Right ventricle myocardium inferior (tissue), 1 donor: Measurements from ENCODE around the gene SLC29A4. TPM values are rescaled to one million over a fixed set of nuclear protein-coding genes. Genes with fewer than 3 reads are reported as not detected.
"Not testable (repeated sequence)": the region's sequence is repeated elsewhere in the genome, so short reads cannot be mapped to it uniquely, and the experiment has no call there.

ENCODE experiments used
- ATAC-seq: fragments of 200-7000 bp; cut with Tn5 transposase; one replicate; pipeline ENCODE4 v1.9.1; 2020; ENCODE audit warnings: mild to moderate bottlenecking, moderate library complexity
- DNase-seq: peaks from one replicate; pipeline ENCODE4 v3.0.0; 2021; ENCODE audit errors: missing footprints
- intact Hi-C: fragments of 100-400 bp; cut with DNase I; formaldehyde crosslinking; loops from one replicate; pipeline ENCODE4 v1.11.0; 2022
- total RNA-seq: library from RNA; stranded (reverse); fragmentation: NEBNext Ultra II Directional; extraction: Animal tissue kit (Norgen Biotek cat#: 25700); gene quantifications from one replicate; pipeline ENCODE4 v1.2.1, GENCODE V29; 2021
- donor health status: DM: no; HTN: yes; CAD: no; lungs with severe emphysema.

SLC29A4 gene
- total RNA-seq, 1 donor from 2014 or later: 4.0 TPM

GRCh38 chr7:5291711-5292335, 9.1 kb downstream of the SLC29A4 start:
- DNase-seq, intact Hi-C loops, ATAC-seq: not testable (repeated sequence)

DNA sequence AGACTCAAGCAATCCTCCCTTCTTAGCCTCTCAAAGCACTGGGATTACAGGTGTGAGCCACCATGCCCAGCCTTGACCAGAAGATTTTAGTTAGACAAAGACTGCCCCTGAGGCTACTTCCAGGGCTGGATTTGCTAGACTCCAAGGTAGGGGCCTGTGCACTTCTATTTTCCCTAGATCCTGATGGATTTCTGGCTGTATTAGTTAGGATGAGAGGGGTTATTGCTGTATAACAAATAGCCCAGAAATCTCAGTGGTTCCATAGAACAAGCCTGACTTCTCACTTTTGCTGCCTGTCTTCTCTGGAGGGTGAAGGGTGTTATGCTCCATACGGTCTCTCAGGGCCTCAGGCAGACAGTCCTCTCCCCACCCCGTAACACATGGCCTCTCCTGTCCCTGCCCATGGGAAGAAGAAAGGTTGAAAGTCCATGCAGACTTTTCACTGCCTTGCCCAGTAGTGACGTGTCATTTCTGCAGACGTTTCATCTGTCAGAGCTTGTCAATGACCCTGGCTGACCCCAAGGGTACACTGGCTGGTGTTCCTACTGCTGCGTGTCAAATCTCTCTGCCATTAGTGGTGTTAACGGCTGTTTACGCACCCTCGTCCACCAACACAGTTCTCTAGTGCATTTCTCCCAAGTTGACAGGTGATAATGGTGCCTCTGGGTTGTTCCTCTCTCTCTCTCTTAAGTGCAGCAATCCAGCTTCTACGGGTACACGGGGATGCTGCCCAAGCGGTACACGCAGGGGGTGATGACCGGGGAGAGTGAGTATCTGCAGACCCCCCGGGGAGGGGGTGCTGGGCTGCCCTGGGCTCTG, 11.6 kb downstream of the SLC29A4 start:
- intact Hi-C loops: no loop called here
- DNase-seq (no peak), ATAC-seq (no peak)

DNA sequence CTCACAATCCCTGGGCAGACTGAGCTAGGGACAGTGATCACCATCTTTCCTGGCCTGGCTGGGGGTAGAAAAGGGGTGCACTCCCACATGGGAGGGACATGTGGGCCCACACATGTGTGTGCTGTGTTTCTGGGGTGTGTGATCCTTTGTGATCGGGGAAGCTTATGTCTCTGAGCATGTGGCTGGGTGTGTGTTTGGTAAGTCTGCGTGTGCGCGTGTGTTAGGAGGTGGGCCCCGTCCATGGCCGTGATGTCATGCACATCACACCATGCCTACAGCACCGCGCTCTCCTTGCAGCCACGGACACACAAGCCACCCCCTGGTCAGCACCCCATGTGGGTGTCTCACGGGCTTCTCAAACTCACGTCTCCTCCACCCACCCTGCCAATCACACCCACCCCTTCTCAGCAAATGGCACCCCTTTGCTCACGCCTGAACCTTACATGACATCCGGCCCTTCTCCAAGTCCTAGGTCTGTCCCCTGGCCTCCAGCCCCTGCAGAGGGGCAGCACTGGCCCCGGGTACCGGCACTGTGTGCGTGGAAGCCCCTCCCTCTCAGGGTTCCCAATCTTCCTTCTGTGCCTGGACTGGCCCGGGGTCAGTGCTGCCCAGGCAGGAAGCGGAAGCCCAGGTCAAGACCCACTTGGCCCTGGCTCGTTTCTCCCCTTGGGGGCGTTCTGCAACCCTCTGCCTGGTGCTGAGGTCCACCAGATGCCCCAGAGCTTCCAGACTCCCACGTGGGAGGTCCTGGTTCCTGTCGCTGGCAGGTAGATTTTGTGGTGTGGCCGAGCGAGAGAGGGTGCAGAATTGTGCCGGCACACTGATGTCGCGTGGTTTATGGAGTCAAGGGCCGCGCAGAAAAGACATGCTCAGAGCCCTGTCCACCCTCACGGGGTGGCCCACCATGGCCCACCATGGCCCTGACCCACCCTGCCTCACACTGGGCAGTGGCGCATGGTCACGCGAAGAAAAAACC, 12.6 kb downstream of the SLC29A4 start:
- no peak for DNase-seq
- intact Hi-C loops: no loop called here

DNA sequence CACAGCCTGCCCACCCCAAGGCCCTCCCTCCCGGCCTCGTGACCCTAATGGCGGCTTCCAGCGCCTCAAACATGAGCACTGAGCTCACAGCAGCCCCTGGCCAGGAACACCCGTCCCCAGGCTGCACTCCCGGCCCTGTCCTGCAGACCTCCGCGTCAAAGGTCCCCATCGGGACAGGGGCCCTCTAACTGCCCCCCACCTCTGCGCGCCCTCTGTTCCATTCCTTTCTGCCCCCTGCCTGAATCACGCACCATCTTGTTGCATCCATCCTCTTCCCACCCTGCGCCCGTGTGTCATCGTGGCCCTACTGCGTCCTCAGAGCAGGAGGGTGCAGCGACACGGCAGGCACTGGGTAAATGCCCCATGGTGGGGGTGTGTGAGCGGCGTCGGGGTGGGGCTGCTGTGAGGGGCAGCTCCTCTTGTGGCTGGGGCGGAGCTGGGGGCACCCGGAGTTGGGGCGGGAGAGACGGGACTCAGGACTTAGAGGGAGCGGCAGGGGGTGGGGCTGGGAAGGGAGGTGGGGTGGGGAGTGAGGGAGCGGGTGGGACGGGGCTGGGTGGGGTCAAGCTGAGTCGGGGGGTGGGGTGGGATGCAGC, 13.4 kb downstream of the SLC29A4 start:
- no peak for DNase-seq
- ATAC-seq: no peak
- intact Hi-C loops: no loop called here

More for the DNA sequence above, 12.6 kb downstream of the SLC29A4 start:
- no peak for ATAC-seq

- intact Hi-C loops: no loop called here
- DNase-seq (no peak), ATAC-seq (no peak)
Measured at GRCh38 chr7:5296611-5297226, 14.0 kb downstream of the SLC29A4 start.

DNA sequence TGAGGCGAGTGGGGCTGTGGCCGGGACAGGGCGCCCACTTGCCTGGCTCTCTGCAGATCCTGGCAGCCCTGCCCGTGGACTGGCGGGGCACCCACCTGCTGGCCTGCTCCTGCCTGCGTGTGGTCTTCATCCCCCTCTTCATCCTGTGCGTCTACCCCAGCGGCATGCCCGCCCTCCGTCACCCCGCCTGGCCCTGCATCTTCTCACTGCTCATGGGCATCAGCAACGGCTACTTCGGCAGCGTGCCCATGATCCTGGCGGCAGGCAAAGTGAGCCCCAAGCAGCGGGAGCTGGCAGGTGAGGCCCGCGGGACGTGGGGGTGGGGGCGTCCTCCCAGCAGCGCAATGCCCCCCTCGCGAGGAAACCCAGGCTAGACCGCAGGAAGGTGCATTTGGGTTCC, 17.6 kb downstream of the SLC29A4 start:
- DNase-seq (no peak), ATAC-seq (no peak)
- intact Hi-C loops: no loop called here

GRCh38 chr7:5302577-5302976, 19.8 kb downstream of the SLC29A4 start:
- ATAC-seq: no peak
- no peak for DNase-seq
- intact Hi-C loops: no loop called here

GRCh38 chr7:5303061-5303460, 20.3 kb downstream of the SLC29A4 start:
- DNase-seq (no peak), ATAC-seq (no peak)
- intact Hi-C loops: no loop called here

- no peak for DNase-seq
- no peak for ATAC-seq
- intact Hi-C loops: no loop called here
Measured at GRCh38 chr7:5303591-5304505, 21.1 kb downstream of the SLC29A4 start.

- DNase-seq, ATAC-seq, intact Hi-C loops: not testable (repeated sequence)
Measured at GRCh38 chr7:5305050-5305449, 22.3 kb downstream of the SLC29A4 start.

DNA sequence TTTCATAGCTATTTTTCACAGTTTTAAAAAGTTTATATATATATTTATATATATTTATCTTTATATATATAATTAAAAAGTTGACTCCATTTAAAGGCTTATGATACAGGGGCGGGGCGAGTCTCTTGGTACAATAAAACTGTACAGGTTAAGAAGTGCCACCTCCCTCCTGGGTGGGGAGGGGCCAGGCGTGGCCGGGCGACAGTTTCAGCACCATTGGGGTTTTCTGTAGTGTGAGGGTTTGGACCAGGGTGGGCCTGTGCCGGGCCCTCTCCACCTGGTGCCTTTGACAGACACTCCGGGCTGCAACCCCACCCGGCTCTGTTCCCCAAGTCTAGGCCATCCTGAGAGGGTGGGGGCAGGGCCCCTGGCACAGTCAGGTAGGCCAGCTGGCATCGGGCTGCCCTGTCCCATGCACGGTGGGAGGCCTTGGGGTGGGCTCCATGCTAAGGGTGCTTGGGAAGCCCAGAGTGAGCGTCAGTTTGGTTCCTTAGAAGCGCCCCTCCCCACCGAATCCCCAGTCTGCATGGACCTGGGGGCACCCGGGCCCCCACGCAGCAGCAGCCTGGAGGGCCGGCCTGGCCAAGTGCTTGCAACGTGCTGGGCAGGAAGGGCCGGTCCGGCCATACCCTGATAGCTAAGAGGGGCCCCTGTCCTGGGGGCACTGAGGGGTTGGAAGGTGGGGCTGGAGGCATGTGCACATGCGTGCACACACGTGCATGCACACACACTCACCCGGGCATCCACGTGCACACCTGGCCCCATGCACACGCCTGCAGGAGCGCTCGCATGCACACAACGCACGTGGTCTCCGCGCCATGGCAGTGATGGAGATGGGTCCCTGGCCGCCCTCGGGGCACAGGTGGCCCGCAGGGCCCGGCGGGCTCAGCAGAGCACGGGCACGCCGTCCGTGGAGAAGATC, 24.7 kb downstream of the SLC29A4 start:
- intact Hi-C loops, DNase-seq, ATAC-seq: not testable (repeated sequence)

GRCh38 chr7:5309146-5309545, 26.4 kb downstream of the SLC29A4 start:
- ATAC-seq: no peak
- intact Hi-C loops: no loop called here
- no peak for DNase-seq

- DNase-seq (no peak), ATAC-seq (no peak)
- intact Hi-C loops: no loop called here
Measured at GRCh38 chr7:5310822-5311405, 28.2 kb downstream of the SLC29A4 start.

GRCh38 chr7:5312276-5313070, 29.7 kb downstream of the SLC29A4 start:
- DNase-seq, intact Hi-C loops, ATAC-seq: not testable (repeated sequence)
